ENCODE data around the gene ZNF487.
A peak's percentile ranks its signal among the peaks of the same experiment; 100 is the strongest.
"Not testable (repeated sequence)": the region's sequence is repeated elsewhere in the genome, so short reads cannot be mapped to it uniquely, and the experiment has no call there.

The ZNF487 gene

DNA sequence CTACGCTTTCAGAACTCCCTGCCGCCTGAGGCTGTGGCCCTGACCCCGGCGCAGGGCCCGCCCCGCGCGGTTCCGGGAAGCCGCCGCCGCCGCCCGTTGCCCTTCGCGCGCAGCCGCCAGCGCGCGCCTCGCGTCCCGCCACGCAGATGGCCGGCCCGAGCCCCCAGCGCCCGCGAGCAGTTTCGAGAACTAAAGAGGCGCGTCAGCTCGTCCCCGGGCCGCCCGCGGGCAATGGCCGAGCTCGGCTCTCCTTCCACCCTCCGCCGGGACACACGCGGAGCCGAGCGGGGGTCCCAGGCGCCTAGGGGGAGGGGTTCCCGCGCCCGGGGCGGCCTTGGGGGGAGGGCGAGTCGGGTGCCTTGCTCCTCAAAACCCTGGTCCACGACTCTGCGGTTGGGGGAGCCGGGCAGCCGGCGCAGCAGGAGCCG is 29.7 kb upstream of the ZNF487 start:
- no peak for DNase-seq

GRCh38 chr10:43407576-43408330 is 29.2 kb upstream of the ZNF487 start:
- peak; percentile 42 for DNase-seq

DNA sequence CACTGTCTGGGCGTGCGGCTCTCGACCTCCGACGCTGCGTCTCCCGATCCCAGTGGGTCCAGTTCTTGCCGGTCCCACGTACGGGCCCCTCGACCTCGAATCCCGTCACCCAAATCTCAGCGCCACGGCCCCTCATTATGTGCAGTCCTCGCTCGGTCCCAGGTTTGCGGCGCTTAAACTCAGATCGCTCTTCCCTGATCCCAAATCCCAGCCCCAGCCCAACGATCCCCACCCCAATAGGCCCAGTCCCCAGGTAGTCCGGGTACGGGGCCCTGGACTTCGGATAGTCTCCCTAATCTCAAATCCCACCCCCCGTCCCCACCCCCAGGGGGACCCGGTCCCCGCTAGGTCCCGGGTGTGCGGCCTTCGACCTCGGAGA is 28.6 kb upstream of the ZNF487 start:
- DNase-seq: no peak

- DNase-seq: peak; percentile 65
Observed at GRCh38 chr10:43408710-43409384, 28.1 kb upstream of the ZNF487 start, which contains the start of gene HNRNPF. Gene HNRNPF, minus strand, starts transcription at chr10:43409186. Its CDS starts 21,302 bp downstream, at chr10:43387884.

- DNase-seq: no peak
Observed at GRCh38 chr10:43409385-43410109, 27.4 kb upstream of the ZNF487 start.

DNA sequence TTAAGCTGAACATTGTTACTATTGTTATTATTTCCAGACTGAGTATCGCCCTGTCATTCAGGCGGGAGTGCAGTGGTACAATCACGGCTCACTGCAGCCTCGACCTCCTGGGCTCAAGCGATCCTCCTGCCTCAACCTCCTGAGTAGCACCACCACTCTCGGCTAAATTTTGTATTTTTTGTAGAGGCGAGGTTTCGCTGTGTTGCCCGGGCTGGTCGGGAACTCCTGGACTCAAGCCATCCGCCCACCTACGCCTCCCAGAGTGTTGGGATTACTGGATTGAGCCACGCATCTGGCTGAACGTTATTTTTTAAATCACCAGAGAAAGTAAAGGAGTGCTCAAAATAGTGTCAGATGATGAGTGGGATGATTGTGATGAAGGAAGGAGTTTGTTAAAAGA is 26.6 kb upstream of the ZNF487 start:
- no peak for DNase-seq

GRCh38 chr10:43411536-43411935 is 25.4 kb upstream of the ZNF487 start:
- no peak for DNase-seq

DNA sequence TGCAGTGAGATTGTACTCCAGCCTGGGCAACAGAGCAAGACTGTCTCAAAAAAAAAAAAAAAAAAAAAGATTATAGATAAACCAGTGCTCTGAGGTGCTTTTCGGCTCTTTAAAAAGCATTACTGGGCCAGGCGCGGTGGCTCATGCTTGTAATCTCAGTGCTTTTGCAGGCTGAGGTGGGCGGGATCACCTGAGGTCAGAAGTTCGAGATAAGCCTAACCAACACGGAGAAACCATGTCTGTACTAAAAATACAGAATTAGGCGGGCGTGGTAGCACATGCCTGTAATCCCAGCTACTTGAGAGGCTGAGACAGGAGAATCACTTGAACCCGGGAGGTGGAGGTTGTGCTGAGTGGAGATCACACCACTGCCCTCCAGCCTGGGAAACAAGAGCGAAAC is 21.4 kb upstream of the ZNF487 start:
- DNase-seq: no peak

DNA sequence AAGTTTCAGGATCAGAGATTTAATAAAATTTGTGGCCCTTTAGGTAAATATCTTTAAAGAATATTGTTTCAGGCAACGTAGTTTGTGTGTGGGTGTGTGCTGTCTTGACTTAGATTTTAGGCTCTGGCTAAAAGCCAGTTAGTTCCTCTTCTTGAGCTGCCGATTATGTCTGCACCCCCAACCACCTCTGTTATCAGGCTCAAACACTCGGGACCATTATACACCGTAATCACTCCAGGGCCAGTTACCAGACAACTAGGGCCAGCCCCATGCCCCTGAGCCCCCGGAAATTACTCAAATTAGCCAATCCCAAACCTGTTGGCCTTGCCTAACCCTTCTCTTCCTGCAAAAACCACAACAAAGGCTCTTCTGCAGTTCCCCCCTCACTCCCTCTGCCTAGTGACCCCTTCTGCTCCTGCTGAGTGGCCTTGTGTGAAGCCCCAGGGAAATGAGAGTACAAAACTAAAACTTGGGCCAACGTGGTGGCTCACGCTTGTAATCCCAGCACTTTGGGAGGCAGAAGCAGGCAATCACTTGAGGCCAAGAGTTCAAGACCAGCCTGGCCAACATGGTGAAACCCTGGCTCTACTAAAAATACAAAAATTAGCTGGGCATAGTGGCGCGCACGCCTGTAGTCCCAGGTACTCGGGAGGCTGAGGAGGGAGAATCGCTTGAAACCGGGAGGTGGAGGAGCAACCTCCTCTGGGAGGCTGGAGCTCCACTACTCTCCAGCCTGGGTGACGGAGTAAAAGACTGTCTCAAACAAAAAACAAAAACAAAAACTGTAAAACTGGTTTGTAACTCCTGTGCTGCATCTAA is 18.8 kb upstream of the ZNF487 start:
- DNase-seq: no peak

DNA sequence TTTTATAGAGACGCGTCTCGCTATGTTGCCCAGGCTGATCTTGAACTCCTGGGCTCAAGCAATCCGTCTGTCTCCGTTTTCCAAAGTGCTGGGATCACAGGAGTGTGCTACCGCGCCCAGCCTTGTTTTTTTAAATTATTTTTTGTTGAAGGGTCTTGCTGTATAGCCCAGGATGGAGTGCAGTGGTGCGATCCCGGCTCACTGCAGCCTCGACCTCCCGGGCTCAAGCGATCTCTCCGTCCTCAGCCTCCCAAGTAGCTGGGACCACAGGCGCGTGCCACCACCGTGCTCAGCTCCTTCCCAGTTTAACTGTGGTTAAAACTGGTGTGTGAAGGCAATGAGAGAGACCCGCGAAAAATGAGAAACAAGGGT is 16.9 kb upstream of the ZNF487 start:
- no peak for DNase-seq

GRCh38 chr10:43420369-43421200 is 16.3 kb upstream of the ZNF487 start:
- DNase-seq: peak; percentile 13

- DNase-seq: no peak
Observed at GRCh38 chr10:43421201-43421507, 15.8 kb upstream of the ZNF487 start.

DNA sequence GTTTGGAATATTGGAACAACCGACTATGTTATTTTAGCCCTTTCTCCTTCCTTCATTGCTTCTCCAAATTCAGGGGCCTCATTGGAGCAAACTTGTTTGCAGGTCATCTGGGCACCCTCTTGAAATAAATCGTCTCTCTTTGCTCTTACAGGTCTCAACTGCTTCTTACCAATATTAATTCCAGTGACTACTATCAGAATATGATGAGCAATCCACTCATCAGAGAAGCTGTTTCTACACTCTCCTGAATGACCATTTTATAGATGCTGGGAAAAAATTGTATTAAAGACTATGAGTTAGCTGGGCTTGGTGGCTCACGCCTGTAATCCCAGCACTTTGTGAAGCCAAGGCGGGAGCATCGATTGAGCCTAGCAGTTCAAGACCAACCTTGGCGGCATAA is 15.4 kb upstream of the ZNF487 start:
- DNase-seq: no peak

GRCh38 chr10:43421944-43422343 is 15.0 kb upstream of the ZNF487 start:
- DNase-seq: not testable (repeated sequence)

DNA sequence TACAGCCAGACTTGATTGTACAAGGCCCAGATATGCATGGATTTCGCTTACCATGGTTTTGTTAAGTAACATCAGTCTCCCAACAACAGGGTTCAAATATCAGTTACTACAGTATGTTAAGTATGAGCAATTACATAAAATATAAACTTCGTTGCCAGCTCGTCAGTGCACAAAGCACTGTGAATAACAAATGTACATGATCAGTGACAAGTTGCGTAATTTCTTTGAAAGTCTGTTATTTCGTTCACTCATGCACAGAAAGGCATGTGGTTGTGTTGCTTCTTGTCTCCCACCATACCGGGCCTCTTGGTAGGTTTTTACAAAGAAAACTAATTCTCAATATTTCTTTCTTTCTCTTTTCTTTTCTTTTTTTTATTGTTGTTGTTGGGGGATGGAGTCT is 12.5 kb upstream of the ZNF487 start:
- DNase-seq: no peak

GRCh38 chr10:43426476-43426875 is 10.4 kb upstream of the ZNF487 start:
- not testable (repeated sequence) for DNase-seq

GRCh38 chr10:43427166-43427825 is 9.6 kb upstream of the ZNF487 start:
- DNase-seq: no peak

- no peak for DNase-seq
Observed at GRCh38 chr10:43430926-43431663, 5.8 kb upstream of the ZNF487 start.

DNA sequence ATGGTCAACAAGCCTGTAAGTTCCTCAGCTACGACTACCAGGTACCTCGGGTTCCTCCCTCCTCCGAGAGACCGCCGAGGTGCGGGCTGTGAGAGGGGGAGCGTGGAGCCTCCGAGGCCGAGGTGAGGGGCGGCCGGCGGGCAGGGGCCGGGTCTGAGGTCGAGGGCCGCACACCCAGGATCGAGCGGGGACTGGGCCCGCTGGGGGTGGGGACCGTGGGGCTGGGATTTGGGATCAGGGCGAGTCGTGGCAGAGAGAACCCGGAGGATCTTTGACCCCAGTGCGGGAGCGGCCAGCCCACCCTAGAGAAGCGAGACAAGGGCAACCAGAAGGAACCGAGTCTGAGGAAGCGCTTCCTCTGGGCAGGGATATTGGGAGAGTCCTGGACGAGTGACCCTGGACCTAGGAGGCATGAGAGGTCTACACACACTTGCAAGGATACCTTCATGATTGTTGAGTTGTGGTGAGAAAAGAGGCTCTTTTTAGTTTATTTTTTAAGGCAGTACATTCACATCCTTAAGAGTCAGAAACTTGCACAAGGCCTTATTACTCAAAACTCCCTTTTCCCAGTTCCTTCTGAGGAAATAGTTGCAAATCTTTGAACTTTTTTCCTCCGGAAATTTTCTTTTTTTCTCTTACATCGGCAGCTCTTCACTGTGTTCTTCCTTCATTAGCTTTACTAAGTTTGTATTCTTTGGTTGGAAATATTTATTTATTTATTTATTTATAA is 395 bp downstream of the ZNF487 start:
- DNase-seq: no peak

GRCh38 chr10:43440463-43441134 is 3.7 kb downstream of the ZNF487 start:
- DNase-seq: no peak

All from NCI-H1694 (cell line).